Upper lobe of right lung (tissue), 1 donor: Measurements from ENCODE around the gene CNTNAP5. TPM values are rescaled to one million over a fixed set of nuclear protein-coding genes. Genes with fewer than 3 reads are reported as not detected.

ENCODE experiments used
- ATAC-seq: fragments of 200-7000 bp; cut with Tn5 transposase; one replicate; pipeline ENCODE4 v1.9.1; 2020; ENCODE audit warnings: mild to moderate bottlenecking, moderate library complexity
- DNase-seq: peaks from one replicate; pipeline ENCODE4 v3.0.0-alpha.2; 2020
- H3K27ac ChIP-seq: fragments of 200-600 bp; one replicate; pipeline ENCODE4 v1.8.0; 2022
- H3K27me3 ChIP-seq: fragments of 200-600 bp; one replicate; pipeline ENCODE4 v1.8.0; 2022; ENCODE audit warnings: mild to moderate bottlenecking
- H3K36me3 ChIP-seq: fragments of 200-600 bp; one replicate; pipeline ENCODE4 v1.8.0; 2022
- H3K4me1 ChIP-seq: fragments of 200-600 bp; one replicate; pipeline ENCODE4 v1.8.0; 2022
- H3K4me3 ChIP-seq: fragments of 200-600 bp; one replicate; pipeline ENCODE4 v1.8.0; 2022; ENCODE audit warnings: mild to moderate bottlenecking
- H3K9me3 ChIP-seq: fragments of 200-600 bp; one replicate; pipeline ENCODE4 v1.8.0; 2022
- intact Hi-C: fragments of 100-400 bp; cut with DNase I; formaldehyde crosslinking; loops from one replicate; pipeline ENCODE4 v1.11.0; 2022
- total RNA-seq: library from RNA; stranded (reverse); fragmentation: NEBNext Ultra II Directional; extraction: Animal tissue kit (Norgen Biotek cat#: 25700); gene quantifications from one replicate; pipeline ENCODE4 v1.2.1, GENCODE V29; 2021
- TF ChIP-seq, protein P1 (sequence below): fragments of 200-600 bp; IDR thresholded peaks from one replicate; pipeline ENCODE4 v1.8.0; 2022; ENCODE audit warnings: antibody characterized with exemption
- donor health status: DM: no; HTN: yes; CAD: no; lungs with severe emphysema.

Gene CNTNAP5
- total RNA-seq, 1 donor from 2014 or later, result not detected

DNA sequence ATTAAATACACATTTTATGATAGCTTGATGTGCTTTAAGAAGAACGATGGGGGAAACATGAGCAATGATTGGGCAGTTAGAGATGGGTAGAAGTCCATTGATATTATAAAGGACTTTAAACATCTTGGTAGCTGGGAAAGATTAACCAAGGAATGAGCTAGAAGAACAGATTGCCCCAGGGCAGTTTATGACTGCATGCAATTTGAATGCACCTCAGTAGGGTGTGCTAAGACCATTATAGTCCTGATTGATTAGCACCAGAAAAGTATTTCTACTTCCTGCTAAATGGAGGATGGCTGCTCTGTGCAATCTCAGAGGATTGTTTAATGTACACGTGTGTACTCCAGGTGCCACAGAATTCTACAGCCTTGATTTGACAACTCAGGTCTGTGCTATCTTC, 641.9 kb downstream of the CNTNAP5 start:
- H3K36me3 ChIP-seq, result no peaks in the 10 kb centered on the region
- TF ChIP-seq, protein P1, sequence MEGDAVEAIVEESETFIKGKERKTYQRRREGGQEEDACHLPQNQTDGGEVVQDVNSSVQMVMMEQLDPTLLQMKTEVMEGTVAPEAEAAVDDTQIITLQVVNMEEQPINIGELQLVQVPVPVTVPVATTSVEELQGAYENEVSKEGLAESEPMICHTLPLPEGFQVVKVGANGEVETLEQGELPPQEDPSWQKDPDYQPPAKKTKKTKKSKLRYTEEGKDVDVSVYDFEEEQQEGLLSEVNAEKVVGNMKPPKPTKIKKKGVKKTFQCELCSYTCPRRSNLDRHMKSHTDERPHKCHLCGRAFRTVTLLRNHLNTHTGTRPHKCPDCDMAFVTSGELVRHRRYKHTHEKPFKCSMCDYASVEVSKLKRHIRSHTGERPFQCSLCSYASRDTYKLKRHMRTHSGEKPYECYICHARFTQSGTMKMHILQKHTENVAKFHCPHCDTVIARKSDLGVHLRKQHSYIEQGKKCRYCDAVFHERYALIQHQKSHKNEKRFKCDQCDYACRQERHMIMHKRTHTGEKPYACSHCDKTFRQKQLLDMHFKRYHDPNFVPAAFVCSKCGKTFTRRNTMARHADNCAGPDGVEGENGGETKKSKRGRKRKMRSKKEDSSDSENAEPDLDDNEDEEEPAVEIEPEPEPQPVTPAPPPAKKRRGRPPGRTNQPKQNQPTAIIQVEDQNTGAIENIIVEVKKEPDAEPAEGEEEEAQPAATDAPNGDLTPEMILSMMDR, result no peak
- ATAC-seq (no peak), DNase-seq (no peak)
- H3K9me3 ChIP-seq, result no peaks in the 10 kb centered on the region
- H3K27ac ChIP-seq, result no peak overlapping the region
- no peak overlapping the region for H3K4me3 ChIP-seq
- H3K27me3 ChIP-seq, result no peaks in the 10 kb centered on the region
- intact Hi-C loops, result no loop called here
- no peaks in the 10 kb centered on the region for H3K4me1 ChIP-seq

DNA sequence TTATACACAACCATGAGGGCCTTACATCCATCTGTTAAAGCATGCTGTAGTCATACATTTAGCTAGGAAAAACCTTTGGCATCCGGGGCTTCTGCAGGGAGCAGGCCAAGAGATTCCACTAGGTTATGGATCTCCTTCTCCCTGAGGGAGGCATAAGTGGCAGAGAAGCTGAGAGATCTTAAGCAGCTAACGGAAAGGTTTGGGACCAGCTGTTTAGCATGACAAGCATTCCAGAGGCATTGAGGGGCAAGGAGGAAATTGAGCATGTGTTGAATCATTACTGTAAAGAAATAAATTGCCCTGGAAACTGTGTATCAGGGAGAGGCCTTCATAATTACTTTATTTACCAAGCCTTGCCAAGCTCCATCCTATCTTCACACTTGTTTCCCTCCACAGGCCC, 643.1 kb downstream of the CNTNAP5 start:
- no peaks in the 10 kb centered on the region for H3K36me3 ChIP-seq
- DNase-seq, result no peak
- H3K27me3 ChIP-seq, result no peaks in the 10 kb centered on the region
- no peaks in the 10 kb centered on the region for H3K9me3 ChIP-seq
- no peak overlapping the region for H3K27ac ChIP-seq
- H3K4me1 ChIP-seq, result no peaks in the 10 kb centered on the region
- no peak overlapping the region for H3K4me3 ChIP-seq
- ATAC-seq, result no peak
- intact Hi-C loops, result no loop called here
- TF ChIP-seq, protein P1, result no peak

DNA sequence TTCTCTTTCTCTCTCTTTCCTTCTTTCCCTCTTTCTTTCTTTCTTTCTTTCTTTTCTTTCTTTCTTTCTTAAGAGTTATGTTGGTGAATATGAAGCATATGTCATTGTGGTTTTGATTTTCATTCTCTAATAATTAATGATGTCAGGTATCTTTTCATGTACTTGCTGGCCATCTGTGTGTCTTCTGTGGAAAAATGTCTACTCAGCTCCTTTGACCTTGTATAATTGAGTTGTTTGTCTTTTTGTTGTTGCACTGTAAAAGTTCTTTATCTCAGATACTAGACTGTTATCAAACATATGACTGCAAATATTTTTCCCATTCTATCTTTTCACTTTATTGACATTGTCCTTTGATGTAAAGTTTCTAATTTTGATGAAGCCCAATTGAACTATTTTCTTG, 645.1 kb downstream of the CNTNAP5 start:
- H3K36me3 ChIP-seq, result no peaks in the 10 kb centered on the region
- no peaks in the 10 kb centered on the region for H3K4me1 ChIP-seq
- intact Hi-C loops, result no loop called here
- no peak overlapping the region for H3K27ac ChIP-seq
- DNase-seq (no peak), ATAC-seq (no peak)
- no peaks in the 10 kb centered on the region for H3K27me3 ChIP-seq
- H3K9me3 ChIP-seq, result no peaks in the 10 kb centered on the region
- H3K4me3 ChIP-seq, result no peak overlapping the region
- TF ChIP-seq, protein P1, result no peak

DNA sequence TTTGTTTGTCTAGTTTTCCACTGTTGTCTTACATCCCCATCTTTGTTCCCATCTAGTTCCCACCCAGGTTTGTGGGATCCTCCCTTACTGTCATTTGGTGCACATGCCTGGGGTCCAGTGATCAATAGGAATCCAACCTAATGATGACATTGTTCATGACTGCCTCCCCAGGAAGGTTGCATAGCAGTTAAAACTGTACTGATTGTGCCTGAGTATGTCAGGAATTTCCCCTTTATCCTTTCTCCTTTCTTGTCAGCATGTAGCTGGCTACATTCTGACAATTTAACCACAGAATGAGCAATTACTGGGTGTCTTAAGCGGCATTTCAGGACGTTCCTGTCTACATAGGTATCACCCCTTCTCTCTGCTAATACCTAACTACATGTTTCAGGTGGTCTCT, 653.0 kb downstream of the CNTNAP5 start:
- DNase-seq, result no peak
- TF ChIP-seq, protein P1, result no peak
- no peak overlapping the region for H3K4me3 ChIP-seq
- no peaks in the 10 kb centered on the region for H3K27me3 ChIP-seq
- no peaks in the 10 kb centered on the region for H3K36me3 ChIP-seq
- no peaks in the 10 kb centered on the region for H3K9me3 ChIP-seq
- ATAC-seq, result no peak
- H3K4me1 ChIP-seq, result no peaks in the 10 kb centered on the region
- intact Hi-C loops, result no loop called here
- H3K27ac ChIP-seq, result no peak overlapping the region

DNA sequence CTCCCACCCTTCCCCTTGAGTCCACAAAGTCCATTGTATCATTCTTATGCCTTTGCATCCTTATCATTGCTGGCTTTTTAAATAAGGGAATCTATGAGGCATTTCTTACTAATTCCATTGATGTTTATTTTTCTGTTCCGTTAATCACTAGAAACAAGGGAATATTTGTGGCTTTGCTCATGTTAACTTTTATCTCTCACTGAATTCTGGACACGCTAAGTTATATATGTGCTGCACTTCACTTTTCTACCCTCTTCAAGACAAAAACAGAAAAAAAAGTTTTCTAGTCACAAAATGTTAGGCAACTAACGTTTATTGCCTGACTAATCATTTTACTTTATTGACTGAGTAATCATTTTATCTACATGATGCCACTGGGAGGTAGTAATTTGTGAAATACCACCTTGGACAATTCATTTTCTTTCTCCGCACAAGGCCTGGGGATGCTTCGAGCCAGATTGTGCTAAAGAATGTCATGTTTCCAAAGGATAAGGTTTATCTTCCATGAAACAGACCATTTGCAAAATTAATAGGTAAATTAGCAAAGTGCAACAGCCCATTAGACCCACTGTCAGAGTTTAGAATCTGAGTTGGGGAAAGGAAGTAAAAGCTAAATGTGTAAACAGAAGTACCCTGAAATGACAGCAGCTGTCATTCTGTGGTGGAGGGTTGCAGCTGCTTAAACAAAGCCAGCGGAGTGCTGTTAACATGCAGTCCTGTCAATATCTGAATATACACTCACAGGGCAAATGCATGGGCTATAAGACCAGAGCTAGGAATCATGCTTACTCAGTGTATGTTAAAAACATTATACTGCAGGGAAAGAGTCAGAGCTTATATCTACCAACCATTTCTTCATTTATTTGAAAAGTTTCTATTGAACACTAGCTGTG, 658.7 kb downstream of the CNTNAP5 start:
- Histone ChIP-seq H3K4me1 (no peaks in the 10 kb centered on the region), H3K27ac (no peak overlapping the region), H3K9me3 (no peaks in the 10 kb centered on the region), H3K4me3 (no peak overlapping the region), H3K36me3 (no peaks in the 10 kb centered on the region), H3K27me3 (no peaks in the 10 kb centered on the region)
- ATAC-seq (no peak), DNase-seq (no peak)
- intact Hi-C loops, result no loop called here
- TF ChIP-seq, protein P1, result no peak
